HPDE6-E6E7 (cell line): ENCODE measurements around the gene KHK.
A peak's percentile ranks its signal among the peaks of the same experiment; 100 is the strongest.
"Not testable (repeated sequence)": the region's sequence is repeated elsewhere in the genome, so short reads cannot be mapped to it uniquely, and the experiment has no call there.

ENCODE experiments used
- DNase-seq: peaks from one replicate; pipeline ENCODE4 v3.0.0; 2011; ENCODE audit warnings: missing footprints; ENCODE audit errors: extremely low spot score

Gene KHK

GRCh38 chr2:27095745-27096651 is 9.4 kb downstream of the KHK start:
- peak; percentile 69 for DNase-seq

DNA sequence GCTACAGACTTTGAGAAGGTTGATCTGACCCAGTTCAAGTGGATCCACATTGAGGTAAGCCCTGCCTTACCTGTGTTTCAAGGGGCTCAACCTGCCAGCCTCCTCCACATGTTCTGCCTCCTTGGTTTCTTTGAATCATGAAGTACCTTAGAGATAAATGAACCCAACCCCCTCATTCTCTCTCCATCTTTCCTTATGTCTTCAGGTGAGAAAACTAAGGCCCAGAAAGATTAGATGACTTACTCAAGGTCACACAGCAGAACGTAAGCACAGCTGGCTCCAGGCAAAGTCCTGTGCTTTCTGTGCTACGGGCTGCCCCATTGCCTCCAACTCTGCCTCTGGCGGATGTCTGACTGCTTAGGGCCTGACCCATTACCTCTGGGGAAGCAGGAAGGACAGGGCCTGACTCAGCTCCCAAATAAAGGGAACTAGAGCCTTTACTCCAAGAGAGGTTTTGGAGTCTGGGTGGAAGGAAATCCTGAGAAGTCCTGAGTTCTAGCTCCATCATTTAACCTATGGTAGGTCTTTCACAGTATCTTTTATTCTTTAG is 10.3 kb downstream of the KHK start:
- no peak for DNase-seq

DNA sequence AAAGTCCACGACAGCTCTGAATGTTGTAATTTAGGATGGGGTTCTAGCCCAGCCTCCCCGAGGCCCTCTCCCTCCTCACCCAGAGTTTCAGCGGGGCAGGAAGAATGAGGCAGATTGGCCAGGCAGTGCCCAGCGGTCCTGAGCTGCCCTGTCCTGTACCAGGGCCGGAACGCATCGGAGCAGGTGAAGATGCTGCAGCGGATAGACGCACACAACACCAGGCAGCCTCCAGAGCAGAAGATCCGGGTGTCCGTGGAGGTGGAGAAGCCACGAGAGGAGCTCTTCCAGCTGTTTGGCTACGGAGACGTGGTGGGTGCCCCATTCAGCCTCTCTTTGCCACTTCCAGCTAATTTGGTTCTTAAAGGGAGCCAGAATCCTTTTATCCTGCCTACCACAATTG is 10.8 kb downstream of the KHK start:
- DNase-seq: no peak

DNA sequence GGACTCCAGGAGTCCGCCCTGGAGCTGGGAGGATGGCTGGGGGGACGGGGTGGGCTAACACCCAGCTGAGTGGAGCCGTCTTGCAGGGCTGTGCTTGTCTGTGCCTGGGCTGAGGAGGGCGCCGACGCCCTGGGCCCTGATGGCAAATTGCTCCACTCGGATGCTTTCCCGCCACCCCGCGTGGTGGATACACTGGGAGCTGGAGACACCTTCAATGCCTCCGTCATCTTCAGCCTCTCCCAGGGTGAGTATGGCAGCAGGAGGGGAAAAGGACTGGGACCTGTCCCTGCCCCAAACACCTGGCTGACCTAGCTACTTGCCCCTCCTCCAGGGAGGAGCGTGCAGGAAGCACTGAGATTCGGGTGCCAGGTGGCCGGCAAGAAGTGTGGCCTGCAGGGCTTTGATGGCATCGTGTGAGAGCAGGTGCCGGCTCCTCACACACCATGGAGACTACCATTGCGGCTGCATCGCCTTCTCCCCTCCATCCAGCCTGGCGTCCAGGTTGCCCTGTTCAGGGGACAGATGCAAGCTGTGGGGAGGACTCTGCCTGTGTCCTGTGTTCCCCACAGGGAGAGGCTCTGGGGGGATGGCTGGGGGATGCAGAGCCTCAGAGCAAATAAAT is 12.9 kb downstream of the KHK start:
- DNase-seq: no peak

DNA sequence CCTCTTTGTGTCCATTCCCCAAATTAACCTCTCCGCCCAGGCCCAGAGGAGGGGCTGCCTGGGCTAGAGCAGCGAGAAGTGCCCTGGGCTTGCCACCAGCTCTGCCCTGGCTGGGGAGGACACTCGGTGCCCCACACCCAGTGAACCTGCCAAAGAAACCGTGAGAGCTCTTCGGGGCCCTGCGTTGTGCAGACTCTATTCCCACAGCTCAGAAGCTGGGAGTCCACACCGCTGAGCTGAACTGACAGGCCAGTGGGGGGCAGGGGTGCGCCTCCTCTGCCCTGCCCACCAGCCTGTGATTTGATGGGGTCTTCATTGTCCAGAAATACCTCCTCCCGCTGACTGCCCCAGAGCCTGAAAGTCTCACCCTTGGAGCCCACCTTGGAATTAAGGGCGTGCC is 13.5 kb downstream of the KHK start:
- no peak for DNase-seq

DNA sequence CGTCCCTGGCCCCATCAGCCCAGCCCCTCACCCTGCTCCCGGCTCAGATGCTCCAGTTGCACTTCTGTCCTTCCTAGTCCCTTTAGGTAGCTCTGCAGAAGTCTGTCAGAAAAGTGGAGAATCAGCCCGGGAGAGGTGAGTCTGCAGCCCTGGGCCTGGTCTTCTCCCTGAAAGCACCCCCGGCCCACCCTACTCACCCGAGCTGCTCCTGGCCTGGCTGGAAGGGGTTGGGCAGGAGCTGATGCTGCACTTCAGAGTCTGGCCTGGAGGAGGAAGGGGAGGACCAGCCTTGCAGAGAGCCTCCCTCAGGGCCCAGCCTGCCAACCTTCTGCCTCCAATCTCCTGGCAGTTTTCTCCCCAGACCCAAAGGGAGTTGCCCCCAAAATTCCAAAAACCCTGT is 15.8 kb downstream of the KHK start:
- no peak for DNase-seq

DNA sequence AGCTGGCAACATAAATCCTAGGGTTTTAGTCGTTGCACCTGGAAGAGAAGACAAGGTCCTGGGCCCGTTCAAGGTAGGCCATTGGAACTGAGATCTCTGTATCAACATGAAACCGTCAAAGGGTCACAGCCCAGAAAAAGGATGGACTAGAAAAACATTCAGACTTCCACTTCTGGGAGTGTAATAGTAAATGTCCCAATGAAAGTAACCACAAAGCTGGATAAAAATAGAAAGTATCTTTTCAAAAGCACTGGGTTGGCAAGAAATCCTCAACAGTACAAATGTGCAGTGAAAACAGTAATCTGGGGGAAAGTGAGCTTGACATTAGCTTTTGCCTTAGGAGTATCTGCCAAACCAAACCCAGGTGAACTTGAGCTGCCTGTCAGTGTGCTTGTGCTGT is 19.4 kb downstream of the KHK start:
- DNase-seq: no peak

- DNase-seq: no peak
Observed at GRCh38 chr2:27108221-27108620, 21.6 kb downstream of the KHK start.

DNA sequence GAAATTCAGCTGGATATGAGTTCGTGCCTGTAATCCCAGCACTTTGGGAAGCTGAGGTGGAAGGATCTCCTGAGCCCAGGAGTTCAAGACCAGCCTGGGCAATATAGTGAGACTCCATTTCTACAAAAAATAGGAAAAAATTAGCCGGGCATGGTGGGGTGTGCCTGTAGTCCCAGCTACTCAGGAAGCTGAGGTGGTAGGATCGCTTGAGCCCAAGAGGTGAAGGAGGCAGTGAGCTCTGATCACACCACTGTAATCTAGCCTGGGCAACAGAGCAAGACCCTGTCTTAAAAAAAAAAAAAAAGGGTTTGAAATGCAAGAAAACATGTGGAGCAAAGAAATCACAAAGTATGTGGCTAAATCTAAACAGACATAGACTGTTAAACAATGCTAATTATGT is 22.5 kb downstream of the KHK start:
- DNase-seq: no peak

DNA sequence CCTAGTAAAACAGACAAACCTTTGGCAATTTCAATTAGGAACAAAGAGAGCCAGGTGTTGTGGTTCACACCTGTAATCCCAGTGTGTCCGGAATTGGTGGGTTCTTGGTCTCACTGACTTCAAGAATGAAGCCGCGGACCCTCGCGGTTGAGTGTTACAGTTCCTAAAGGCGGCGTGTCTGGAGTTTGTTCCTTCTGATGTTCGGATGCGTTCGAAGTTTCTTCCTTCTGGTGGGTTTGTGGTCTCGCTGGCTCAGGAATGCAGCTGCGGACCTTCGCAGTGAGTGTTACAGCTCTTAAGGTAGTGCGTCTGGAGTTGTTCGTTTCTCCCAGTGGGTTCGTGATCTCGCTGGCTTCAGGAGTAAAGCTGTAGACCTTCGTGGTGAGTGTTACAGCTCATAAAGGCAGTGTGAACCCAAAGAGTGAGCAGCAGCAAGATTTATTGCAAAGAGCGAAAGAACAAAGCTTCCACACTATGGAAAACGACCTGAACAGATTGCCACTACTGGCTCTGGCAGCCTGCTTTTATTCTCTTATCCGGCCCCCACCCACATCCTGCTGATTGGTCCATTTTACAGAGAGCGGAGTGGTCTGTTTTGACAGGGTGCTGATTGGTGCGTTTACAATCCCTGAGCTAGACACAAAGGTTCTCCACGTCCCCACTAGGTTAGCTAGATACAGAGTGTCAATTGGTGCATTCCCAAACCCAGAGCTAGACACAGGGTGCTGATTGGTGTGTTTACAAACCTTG is 24.2 kb downstream of the KHK start:
- DNase-seq: not testable (repeated sequence)

GRCh38 chr2:27111392-27112078 is 25.0 kb downstream of the KHK start:
- not testable (repeated sequence) for DNase-seq

- DNase-seq: no peak
Observed at GRCh38 chr2:27115519-27115918, 28.9 kb downstream of the KHK start.

DNA sequence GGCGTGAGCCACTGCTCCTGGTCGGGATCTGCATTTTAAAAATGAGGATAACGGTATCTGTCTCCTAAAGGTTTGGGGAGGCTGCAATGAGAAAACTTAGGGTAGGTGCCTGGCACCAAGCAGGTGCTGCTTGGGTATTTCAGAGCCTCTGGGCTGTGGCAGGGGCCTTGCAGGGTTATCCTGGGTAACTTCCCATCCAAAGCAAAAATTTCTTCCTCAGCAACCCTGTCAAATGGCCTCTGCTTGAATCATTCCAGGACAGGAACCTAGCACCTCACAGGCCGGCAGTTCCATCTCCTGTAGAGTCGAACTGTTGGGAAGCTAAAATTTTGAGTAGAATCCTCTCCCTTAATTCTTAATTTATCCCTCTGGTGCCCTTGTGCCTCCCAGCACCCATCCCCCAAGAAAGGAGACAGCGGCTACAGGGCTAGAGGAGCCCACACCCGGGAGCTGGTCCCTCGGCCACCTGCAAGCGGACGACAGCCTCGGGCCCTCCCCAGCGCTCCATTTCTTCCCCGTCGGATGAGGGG is 31.5 kb downstream of the KHK start:
- DNase-seq: no peak

GRCh38 chr2:27118525-27119329 is 32.2 kb downstream of the KHK start, which contains the start of gene CGREF1:
Gene CGREF1, minus strand, starts transcription at chr2:27119128. Its CDS starts 14,762 bp downstream, at chr2:27104366.
- no peak for DNase-seq

DNA sequence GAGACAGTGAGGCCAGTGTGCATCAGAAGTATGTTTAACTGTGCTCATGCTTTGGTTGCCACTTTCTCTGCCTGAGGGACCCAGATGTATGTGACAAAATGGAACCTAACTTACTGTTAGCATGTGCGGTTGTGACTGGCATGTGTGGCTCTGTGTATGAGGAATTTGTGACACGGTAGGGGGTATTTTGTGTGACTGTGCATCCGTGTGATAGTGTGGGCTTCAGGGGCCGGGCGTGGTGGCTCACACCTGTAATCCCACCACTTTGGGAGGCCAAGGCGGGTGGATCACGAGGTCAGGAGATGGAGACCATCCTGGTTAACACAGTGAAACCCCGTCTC is 32.7 kb downstream of the KHK start:
- DNase-seq: not testable (repeated sequence)

DNA sequence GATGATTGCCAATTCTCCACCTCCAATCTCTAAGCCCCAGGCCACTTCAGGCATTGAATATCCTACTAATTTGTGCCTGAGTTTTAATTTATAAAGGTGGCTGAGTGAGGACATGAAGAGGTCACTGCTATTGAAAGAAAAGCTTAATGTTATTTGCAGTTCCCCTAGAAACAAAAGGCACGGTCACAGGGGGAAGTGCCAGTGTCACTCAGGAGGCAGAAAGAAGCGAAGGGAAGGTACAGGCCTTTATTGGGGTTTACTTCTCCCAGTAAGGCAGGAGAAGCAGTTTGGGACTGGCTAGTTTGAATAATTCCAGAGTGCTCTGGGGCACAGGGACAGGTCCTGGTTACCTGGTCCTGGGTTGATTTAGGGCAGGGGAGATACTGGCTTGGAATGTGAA is 35.3 kb downstream of the KHK start:
- no peak for DNase-seq

GRCh38 chr2:27122791-27123190 is 36.2 kb downstream of the KHK start:
- DNase-seq: no peak

- DNase-seq: peak; percentile 37
Observed at GRCh38 chr2:27123302-27124150, 37.0 kb downstream of the KHK start, which contains the start of gene ABHD1. Gene ABHD1, plus strand, starts transcription at chr2:27123815. Its CDS starts 134 bp downstream, at chr2:27123949.

- DNase-seq: no peak
Observed at GRCh38 chr2:27125104-27125503, 38.5 kb downstream of the KHK start.
